Measurements from ENCODE around the gene SV2B.

SV2B gene

DNA sequence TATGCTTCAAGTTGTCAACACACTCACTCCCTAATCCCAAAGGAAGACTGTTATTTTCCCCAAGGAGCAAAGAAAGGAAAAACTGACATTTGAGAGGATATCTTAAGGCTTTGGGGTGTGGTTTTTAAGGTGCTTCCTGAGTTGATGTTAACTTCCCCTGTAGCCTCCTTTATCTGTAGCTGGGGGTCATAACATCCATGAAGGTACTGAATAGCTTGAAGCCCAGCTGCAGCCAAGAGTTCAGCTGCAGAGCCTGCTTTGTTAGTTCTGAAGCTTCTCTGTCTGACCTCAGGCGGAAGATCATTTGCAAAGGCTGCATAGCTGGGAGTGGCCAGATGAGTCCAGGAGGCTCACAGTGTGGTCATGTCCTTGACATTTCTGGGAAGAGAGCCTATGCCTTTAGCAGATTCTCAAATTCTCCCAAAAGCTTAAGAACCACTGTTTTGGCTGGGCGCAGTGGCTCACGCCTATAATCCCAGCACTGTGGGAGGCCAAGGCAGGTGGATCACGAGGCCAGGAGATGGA is 165.4 kb downstream of the SV2B start:
- Histone ChIP-seq H3K9me3 (ENCODE audit: severe bottlenecking) (no peaks in the 10 kb centered on the region), H3K4me3 (ENCODE audit: low read depth, low read length) (no peak overlapping the region), H3K36me3 (peaks cover 7% of the 10 kb centered on the region), H3K27me3 (ENCODE audit: insufficient read depth, low read depth, severe bottlenecking) (no peaks in the 10 kb centered on the region), H3K27ac (no peak overlapping the region)
- TF ChIP-seq, protein P1, sequence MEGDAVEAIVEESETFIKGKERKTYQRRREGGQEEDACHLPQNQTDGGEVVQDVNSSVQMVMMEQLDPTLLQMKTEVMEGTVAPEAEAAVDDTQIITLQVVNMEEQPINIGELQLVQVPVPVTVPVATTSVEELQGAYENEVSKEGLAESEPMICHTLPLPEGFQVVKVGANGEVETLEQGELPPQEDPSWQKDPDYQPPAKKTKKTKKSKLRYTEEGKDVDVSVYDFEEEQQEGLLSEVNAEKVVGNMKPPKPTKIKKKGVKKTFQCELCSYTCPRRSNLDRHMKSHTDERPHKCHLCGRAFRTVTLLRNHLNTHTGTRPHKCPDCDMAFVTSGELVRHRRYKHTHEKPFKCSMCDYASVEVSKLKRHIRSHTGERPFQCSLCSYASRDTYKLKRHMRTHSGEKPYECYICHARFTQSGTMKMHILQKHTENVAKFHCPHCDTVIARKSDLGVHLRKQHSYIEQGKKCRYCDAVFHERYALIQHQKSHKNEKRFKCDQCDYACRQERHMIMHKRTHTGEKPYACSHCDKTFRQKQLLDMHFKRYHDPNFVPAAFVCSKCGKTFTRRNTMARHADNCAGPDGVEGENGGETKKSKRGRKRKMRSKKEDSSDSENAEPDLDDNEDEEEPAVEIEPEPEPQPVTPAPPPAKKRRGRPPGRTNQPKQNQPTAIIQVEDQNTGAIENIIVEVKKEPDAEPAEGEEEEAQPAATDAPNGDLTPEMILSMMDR (IDR thresholded peaks at IDR 0.05; ENCODE audit: low read depth, low read length) = no peak
- no peak for DNase-seq

DNA sequence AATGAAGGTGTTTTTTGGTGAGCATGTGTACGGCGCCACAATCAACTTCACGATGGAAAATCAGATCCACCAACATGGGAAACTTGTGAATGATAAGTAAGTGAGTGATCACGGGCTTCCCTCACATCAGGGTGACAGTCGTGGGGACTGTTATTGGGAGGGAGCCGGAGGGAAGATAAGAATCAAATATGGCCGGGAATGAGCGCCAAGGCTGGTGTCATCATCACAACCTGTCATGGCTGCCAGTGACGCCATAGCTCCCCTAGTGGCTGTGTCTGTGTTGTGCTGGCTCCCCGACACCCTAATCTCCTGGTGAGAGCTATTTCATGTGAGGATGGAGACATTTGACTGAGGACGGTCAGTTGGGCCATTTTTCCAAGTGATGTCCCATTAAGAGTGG is 168.5 kb downstream of the SV2B start:
- no peaks in the 10 kb centered on the region for H3K9me3 ChIP-seq (ENCODE audit: severe bottlenecking)
- TF ChIP-seq, protein P1 (IDR thresholded peaks at IDR 0.05; ENCODE audit: low read depth, low read length) = peak; percentile 73
- peak; percentile 46 for DNase-seq
- H3K27me3 ChIP-seq (ENCODE audit: insufficient read depth, low read depth, severe bottlenecking) = no peaks in the 10 kb centered on the region
- H3K27ac ChIP-seq = no peak overlapping the region
- peaks cover 7% of the 10 kb centered on the region for H3K36me3 ChIP-seq
- H3K4me3 ChIP-seq (ENCODE audit: low read depth, low read length) = no peak overlapping the region

DNA sequence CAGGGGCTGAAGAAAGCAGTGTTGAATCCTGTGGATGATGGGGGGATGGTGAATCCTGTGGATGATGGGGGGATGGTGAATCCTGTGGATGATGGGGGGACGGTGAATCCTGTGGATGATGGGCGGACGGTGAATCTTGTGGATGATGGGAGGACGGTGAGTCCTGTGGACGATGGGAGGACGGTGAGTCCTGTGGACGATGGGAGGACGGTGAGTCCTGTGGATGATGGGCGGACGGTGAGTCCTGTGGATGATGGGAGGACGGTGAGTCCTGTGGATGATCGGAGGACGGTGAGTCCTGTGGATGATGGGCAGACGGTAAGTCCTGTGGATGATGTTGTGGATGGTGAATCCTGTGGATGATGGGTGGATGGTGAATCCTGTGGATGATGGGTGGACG is 170.7 kb downstream of the SV2B start:
- Histone ChIP-seq H3K4me3 (ENCODE audit: low read depth, low read length) (no peak overlapping the region), H3K27me3 (ENCODE audit: insufficient read depth, low read depth, severe bottlenecking) (no peaks in the 10 kb centered on the region), H3K9me3 (ENCODE audit: severe bottlenecking) (peaks cover 2% of the 10 kb centered on the region), H3K36me3 (peaks cover 7% of the 10 kb centered on the region), H3K27ac (no peak overlapping the region)
- TF ChIP-seq, protein P1 (IDR thresholded peaks at IDR 0.05; ENCODE audit: low read depth, low read length) = no peak
- no peak for DNase-seq

DNA sequence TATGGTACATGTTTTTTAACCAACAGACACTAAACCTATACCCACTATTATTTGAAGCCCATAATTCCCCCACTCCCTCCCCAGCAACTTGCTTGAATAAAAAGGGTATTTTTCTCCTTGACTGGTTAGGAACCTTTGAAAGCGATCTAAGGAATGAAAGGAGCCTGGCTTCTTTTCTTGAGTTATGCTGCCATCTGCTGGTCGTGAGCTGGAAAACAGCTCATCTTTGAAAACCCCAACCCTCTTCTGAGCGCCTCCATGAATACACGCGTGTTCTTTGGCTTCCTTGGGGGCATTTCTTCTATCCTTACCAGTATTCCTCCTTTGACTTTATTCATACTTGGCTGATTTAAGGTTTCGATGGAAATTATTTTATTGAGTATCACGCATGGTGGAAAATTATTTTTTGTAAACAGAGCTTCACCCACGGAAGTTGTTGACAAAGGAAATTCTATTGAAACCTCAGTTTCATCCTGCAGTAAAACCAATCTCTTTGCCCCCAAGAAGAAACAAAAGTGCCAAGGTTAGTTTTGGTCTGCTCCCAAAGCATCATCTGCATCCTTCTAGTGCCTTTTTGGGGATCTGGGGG is 171.6 kb downstream of the SV2B start:
- no peak overlapping the region for H3K4me3 ChIP-seq (ENCODE audit: low read depth, low read length)
- DNase-seq = peak; percentile 45

DNA sequence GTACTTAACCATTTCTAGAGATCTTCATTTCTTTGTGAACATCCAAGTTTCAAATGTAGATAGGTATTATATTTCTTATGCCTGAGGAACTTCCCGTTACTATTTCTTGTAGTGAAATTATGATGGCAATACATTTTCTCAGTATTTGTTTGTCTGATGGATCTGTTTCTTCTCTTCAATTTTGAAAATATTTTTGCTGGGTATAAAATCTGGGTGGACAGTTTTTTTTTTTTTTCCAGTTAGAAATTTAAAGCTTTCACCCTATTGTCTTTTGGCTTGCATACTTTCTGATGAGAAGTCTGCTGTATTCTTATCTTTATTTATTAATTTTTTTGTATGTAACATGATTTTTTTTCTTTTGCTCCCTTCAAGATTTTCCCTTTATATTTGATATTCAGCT is 175.8 kb downstream of the SV2B start:
- TF ChIP-seq, protein P1 (IDR thresholded peaks at IDR 0.05; ENCODE audit: low read depth, low read length) = no peak
- H3K36me3 ChIP-seq = no peaks in the 10 kb centered on the region

More for the DNA sequence above, 171.6 kb downstream of the SV2B start:
- Histone ChIP-seq H3K27me3 (ENCODE audit: insufficient read depth, low read depth, severe bottlenecking) (no peaks in the 10 kb centered on the region), H3K9me3 (ENCODE audit: severe bottlenecking) (peaks cover 2% of the 10 kb centered on the region), H3K27ac (no peak overlapping the region), H3K36me3 (peaks cover 7% of the 10 kb centered on the region)
- TF ChIP-seq, protein P1 (IDR thresholded peaks at IDR 0.05; ENCODE audit: low read depth, low read length) = peak; percentile 68

DNA sequence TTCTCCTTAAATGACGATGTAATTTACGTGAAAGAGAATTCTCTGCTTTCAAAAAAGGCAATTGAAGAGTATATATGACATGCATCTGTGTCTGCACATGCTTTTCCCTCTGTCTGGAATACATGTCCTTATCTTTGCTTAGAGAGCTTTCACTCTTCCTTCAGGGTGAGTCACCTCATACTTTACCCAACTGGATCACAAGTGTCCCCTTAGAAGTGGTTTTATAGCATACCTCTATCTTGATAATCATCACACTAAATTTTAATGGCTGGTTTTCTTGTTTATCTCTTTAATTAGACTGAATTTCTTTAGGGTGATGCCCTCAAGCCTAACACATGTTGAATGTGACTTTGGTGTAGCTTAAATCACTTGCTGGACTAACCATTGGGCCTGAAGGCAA is 178.9 kb downstream of the SV2B start:
- no peak for DNase-seq
- Histone ChIP-seq H3K27ac (no peak overlapping the region), H3K9me3 (ENCODE audit: severe bottlenecking) (peaks cover 2% of the 10 kb centered on the region), H3K4me3 (ENCODE audit: low read depth, low read length) (no peak overlapping the region), H3K27me3 (ENCODE audit: insufficient read depth, low read depth, severe bottlenecking) (no peaks in the 10 kb centered on the region), H3K36me3 (no peaks in the 10 kb centered on the region)
- TF ChIP-seq, protein P1 (IDR thresholded peaks at IDR 0.05; ENCODE audit: low read depth, low read length) = no peak

More for the DNA sequence above, 175.8 kb downstream of the SV2B start:
- Histone ChIP-seq H3K27me3 (ENCODE audit: insufficient read depth, low read depth, severe bottlenecking) (no peaks in the 10 kb centered on the region), H3K4me3 (ENCODE audit: low read depth, low read length) (no peak overlapping the region), H3K9me3 (ENCODE audit: severe bottlenecking) (peaks cover 2% of the 10 kb centered on the region), H3K27ac (no peak overlapping the region)
- no peak for DNase-seq

All from WERI-Rb-1 (cell line).